Fibroblast of lung (primary cell): Measurements from ENCODE around the gene SCEL. TPM values are rescaled to one million over a fixed set of nuclear protein-coding genes. Genes with fewer than 3 reads are reported as not detected.

Source experiments
- DNase-seq, 2 donors: peaks; one replicate each; pipeline versions ENCODE4 v3.0.0 to v3.0.0-alpha.2; 2010; ENCODE audit warnings: low read depth in 2 of 2
- H2AFZ ChIP-seq: 2 replicates; pipeline ENCODE4 v1.5.1; 2012; ENCODE audit warnings: low read length, control low read depth, inconsistent platforms
- H3K27ac ChIP-seq: 2 replicates; pipeline ENCODE4 v1.5.1; 2011; ENCODE audit warnings: low read length, control low read depth; ENCODE audit not compliant: insufficient read depth
- H3K27me3 ChIP-seq: 2 replicates; pipeline ENCODE4 v1.5.1; 2011; ENCODE audit warnings: mild to moderate bottlenecking, low read length; ENCODE audit not compliant: control insufficient read depth, insufficient read depth
- H3K36me3 ChIP-seq: 2 replicates; pipeline ENCODE4 v1.5.1; 2011; ENCODE audit warnings: low read length; ENCODE audit not compliant: control insufficient read depth, insufficient read depth
- H3K4me1 ChIP-seq: 2 replicates; pipeline ENCODE4 v1.5.1; 2011; ENCODE audit warnings: low read length; ENCODE audit not compliant: control insufficient read depth, insufficient read depth; ENCODE audit errors: extremely low read depth
- H3K4me2 ChIP-seq: 2 replicates; pipeline ENCODE4 v1.5.1; 2011; ENCODE audit warnings: low read length, control low read depth; ENCODE audit not compliant: insufficient read depth; ENCODE audit errors: extremely low read depth
- H3K4me3 ChIP-seq, 4 experiments: fragments of 200-600 bp in 1 of 4; sonication (generic) in 1 of 4; replicated peaks in 1 of 4; 2 replicates each; pipeline ENCODE4 v1.5.1; 2011 to 2016; ENCODE audit warnings: low read length in 4 of 4, low read depth in 3 of 4, mild to moderate bottlenecking in 3 of 4, control low read depth in 2 of 4, inconsistent platforms in 1 of 4, mixed read lengths in 1 of 4; ENCODE audit not compliant: insufficient read depth in 1 of 4; ENCODE audit errors: control extremely low read depth in 1 of 4
- H3K79me2 ChIP-seq: 2 replicates; pipeline ENCODE4 v1.5.1; 2012; ENCODE audit warnings: mild to moderate bottlenecking, low read length, inconsistent platforms; ENCODE audit not compliant: control insufficient read depth, insufficient read depth
- H3K9ac ChIP-seq: 2 replicates; pipeline ENCODE4 v1.5.1; 2011; ENCODE audit warnings: mild to moderate bottlenecking, low read length, control low read depth; ENCODE audit not compliant: insufficient read depth
- H3K9me3 ChIP-seq: 2 replicates; pipeline ENCODE4 v1.5.1; 2012; ENCODE audit warnings: low read depth, low read length; ENCODE audit not compliant: control insufficient read depth, insufficient read depth
- H4K20me1 ChIP-seq: 2 replicates; pipeline ENCODE4 v1.5.1; 2011; ENCODE audit warnings: low read length; ENCODE audit not compliant: control insufficient read depth, insufficient read depth; ENCODE audit errors: extremely low read depth
- EZH2 ChIP-seq: IDR thresholded peaks from 2 replicates; pipeline ENCODE4 v1.5.1; 2012; ENCODE audit warnings: low read length, control low read depth, mild to moderate bottlenecking; ENCODE audit errors: missing control alignments
- polyA plus RNA-seq, 2 donors: library from polyadenylated mRNA; depleted of rRNA in 1 of 2; stranded (reverse) in 1 of 2; unstranded in 1 of 2; fragments of >200 nt; gene quantifications; 2 replicates each; pipeline ENCODE4 v1.2.1, GENCODE V29; 2011 to 2012; ENCODE audit warnings: missing spikeins in 1 of 2
- total RNA-seq: library from RNA; depleted of rRNA; stranded (reverse); fragments of >200 nt; gene quantifications from 2 replicates; pipeline ENCODE4 v1.2.1, GENCODE V29; 2014
- TF ChIP-seq, protein P1 (sequence below), 2 donors: IDR thresholded peaks in 1 of 2; conservative IDR thresholded peaks in 1 of 2; 1 replicate in 1 of 2; 2 replicates in 1 of 2; pipeline ENCODE4 v1.5.1; 2011 to 2012; ENCODE audit warnings: low read length in 2 of 2, control low read depth in 1 of 2, inconsistent platforms in 1 of 2, low read depth in 1 of 2, mild to moderate bottlenecking in 1 of 2

The SCEL gene
- total and polyA plus RNA-seq, 2 donors (not counting 1 experiment from before 2014, with no cell fraction given) = not detected

DNA sequence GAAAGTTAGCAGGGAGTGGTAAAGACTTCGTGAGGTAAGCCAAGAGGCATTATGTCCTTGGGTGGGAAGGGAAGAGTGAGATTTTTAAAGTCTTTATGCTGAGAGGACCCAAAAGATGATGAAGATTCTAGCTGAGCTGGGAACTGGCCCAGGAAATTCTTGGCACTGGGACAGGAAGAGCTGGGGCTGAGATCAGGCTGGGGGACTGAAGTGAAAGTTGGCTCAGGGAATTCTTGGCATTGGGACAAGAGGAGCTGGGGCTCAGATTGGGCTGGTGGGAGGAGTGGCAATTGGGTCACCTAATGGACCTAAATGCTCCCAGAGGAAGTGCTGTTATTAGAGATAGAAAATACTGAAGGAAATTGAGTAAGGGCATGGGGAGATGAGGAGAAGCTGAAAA is 8.8 kb downstream of the SCEL start:
- peak; percentile 63 to 70 for DNase-seq
- Histone ChIP-seq H3K4me3 (no peak overlapping the region), H3K4me2 (no peak overlapping the region)

GRCh38 chr13:77544758-77545338 is 9.3 kb downstream of the SCEL start:
- no peak for TF ChIP-seq EZH2
- TF ChIP-seq, protein P1, sequence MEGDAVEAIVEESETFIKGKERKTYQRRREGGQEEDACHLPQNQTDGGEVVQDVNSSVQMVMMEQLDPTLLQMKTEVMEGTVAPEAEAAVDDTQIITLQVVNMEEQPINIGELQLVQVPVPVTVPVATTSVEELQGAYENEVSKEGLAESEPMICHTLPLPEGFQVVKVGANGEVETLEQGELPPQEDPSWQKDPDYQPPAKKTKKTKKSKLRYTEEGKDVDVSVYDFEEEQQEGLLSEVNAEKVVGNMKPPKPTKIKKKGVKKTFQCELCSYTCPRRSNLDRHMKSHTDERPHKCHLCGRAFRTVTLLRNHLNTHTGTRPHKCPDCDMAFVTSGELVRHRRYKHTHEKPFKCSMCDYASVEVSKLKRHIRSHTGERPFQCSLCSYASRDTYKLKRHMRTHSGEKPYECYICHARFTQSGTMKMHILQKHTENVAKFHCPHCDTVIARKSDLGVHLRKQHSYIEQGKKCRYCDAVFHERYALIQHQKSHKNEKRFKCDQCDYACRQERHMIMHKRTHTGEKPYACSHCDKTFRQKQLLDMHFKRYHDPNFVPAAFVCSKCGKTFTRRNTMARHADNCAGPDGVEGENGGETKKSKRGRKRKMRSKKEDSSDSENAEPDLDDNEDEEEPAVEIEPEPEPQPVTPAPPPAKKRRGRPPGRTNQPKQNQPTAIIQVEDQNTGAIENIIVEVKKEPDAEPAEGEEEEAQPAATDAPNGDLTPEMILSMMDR (conservative IDR thresholded peaks at IDR 0.05 in 1 of 2, IDR thresholded peaks at IDR 0.05 in 1 of 2; ENCODE audit: low read depth in 1 of 2, low read length in 2 of 2) = no peak
- no peak for DNase-seq
- H3K9ac ChIP-seq = no peak overlapping the region

More for the DNA sequence above, 8.8 kb downstream of the SCEL start:
- H2AFZ ChIP-seq = no peak overlapping the region
- no peak overlapping the region for H3K9ac ChIP-seq
- H3K27ac ChIP-seq = no peak overlapping the region
- no peaks in the 10 kb centered on the region for H4K20me1 ChIP-seq
- TF ChIP-seq EZH2 = no peak
- TF ChIP-seq, protein P1 (conservative IDR thresholded peaks at IDR 0.05 in 1 of 2, IDR thresholded peaks at IDR 0.05 in 1 of 2; ENCODE audit: low read depth in 1 of 2, low read length in 2 of 2) = no peak
- no peaks in the 10 kb centered on the region for H3K9me3 ChIP-seq
- H3K79me2 ChIP-seq = no peaks in the 10 kb centered on the region
- H3K36me3 ChIP-seq = no peaks in the 10 kb centered on the region
- H3K27me3 ChIP-seq = no peaks in the 10 kb centered on the region
- no peaks in the 10 kb centered on the region for H3K4me1 ChIP-seq

DNA sequence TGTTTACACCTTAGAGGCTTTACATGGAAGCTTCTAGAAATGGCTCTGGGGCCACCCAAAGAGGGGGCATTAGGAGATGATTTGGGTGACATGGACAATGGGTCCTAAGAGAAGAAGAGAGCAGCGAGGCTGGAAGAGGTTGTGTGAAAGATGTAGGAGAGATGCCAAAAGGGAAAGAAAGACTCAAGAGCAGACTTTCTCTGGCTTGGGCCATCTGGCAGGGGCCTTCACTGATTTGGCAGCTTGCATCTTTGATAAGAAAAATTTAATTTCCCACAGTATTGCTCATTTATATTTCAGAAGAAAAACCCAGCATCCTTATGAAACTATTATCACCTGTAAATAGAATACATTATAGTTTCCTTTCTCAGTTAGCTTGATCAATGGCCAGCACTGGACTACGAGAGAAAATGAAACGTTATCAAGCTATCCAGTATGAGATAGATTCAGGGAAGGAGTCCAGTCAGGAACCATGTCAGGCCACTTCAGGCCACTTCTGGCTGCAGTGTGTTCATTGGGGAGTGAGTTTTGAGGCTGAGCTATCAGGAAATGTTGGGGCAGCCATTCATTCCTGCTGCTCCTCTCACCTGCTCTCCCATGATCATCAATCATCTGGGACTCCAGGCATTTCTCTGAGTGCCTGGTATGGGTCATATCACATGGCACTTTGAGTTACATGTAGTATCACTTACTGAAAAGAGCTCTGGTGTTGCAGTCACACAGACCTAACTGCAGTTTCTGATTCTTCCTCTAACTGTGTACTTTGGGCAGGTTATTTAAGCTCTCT is 10.3 kb downstream of the SCEL start:
- Histone ChIP-seq H3K9me3 (no peaks in the 10 kb centered on the region), H3K27me3 (no peaks in the 10 kb centered on the region), H3K9ac (no peak overlapping the region), H2AFZ (no peak overlapping the region), H4K20me1 (no peaks in the 10 kb centered on the region), H3K4me2 (no peak overlapping the region), H3K79me2 (no peaks in the 10 kb centered on the region), H3K4me1 (no peaks in the 10 kb centered on the region), H3K27ac (no peak overlapping the region), H3K36me3 (no peaks in the 10 kb centered on the region), H3K4me3 (no peak overlapping the region)
- no peak for TF ChIP-seq EZH2
- TF ChIP-seq, protein P1 (conservative IDR thresholded peaks at IDR 0.05 in 1 of 2, IDR thresholded peaks at IDR 0.05 in 1 of 2; ENCODE audit: low read depth in 1 of 2, low read length in 2 of 2) = no peak
- no peak for DNase-seq

More at GRCh38 chr13:77544758-77545338, 9.3 kb downstream of the SCEL start:
- H3K27ac ChIP-seq = no peak overlapping the region
- no peak overlapping the region for H2AFZ ChIP-seq
- H3K4me2 ChIP-seq = no peak overlapping the region
- no peaks in the 10 kb centered on the region for H3K79me2 ChIP-seq
- no peaks in the 10 kb centered on the region for H4K20me1 ChIP-seq
- H3K27me3 ChIP-seq = no peaks in the 10 kb centered on the region
- no peaks in the 10 kb centered on the region for H3K4me1 ChIP-seq
- H3K4me3 ChIP-seq = no peak overlapping the region
- H3K9me3 ChIP-seq = no peaks in the 10 kb centered on the region
- no peaks in the 10 kb centered on the region for H3K36me3 ChIP-seq
